AG09309 (cell line): ENCODE data around the gene PSPH.

Experiments used
- DNase-seq: peaks from one replicate; pipeline ENCODE4 v3.0.0-alpha.2; 2010; ENCODE audit warnings: low read depth
- H3K4me3 ChIP-seq: 2 replicates; pipeline ENCODE4 v1.5.1; 2011; ENCODE audit warnings: mild to moderate bottlenecking, low read depth, low read length, moderate library complexity; ENCODE audit not compliant: control insufficient read depth
- TF ChIP-seq, protein P1 (sequence below): IDR thresholded peaks from 2 replicates; pipeline ENCODE4 v1.5.1; 2011; ENCODE audit warnings: mild to moderate bottlenecking, low read depth, low read length, inconsistent platforms; ENCODE audit not compliant: insufficient read depth, control insufficient read depth; ENCODE audit errors: missing control alignments

PSPH gene

DNA sequence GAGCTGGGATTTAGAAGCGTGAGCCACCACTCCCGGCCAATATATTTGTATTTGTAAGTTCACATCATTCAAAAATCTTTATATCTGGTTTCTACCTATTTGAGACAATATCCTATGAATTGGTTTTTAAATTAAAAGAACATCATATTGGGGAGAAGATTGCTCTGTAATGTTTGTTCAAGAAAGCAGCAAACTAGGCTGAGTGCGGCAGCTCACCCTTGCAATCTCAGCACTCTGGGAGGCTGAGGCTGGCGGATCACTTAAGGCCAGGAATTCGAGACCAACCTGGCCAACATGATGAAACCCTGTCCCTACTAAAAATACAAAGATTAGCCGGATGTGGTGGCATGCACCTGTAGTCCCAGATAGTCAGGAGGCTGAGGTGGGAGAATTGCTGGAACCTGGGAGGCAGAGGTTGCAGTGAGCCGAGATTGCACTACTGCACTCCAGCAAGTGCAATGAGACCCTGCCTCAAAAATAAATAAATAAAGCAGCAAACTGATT is 77.4 kb downstream of the PSPH start:
- TF ChIP-seq, protein P1, sequence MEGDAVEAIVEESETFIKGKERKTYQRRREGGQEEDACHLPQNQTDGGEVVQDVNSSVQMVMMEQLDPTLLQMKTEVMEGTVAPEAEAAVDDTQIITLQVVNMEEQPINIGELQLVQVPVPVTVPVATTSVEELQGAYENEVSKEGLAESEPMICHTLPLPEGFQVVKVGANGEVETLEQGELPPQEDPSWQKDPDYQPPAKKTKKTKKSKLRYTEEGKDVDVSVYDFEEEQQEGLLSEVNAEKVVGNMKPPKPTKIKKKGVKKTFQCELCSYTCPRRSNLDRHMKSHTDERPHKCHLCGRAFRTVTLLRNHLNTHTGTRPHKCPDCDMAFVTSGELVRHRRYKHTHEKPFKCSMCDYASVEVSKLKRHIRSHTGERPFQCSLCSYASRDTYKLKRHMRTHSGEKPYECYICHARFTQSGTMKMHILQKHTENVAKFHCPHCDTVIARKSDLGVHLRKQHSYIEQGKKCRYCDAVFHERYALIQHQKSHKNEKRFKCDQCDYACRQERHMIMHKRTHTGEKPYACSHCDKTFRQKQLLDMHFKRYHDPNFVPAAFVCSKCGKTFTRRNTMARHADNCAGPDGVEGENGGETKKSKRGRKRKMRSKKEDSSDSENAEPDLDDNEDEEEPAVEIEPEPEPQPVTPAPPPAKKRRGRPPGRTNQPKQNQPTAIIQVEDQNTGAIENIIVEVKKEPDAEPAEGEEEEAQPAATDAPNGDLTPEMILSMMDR, result no peak
- no peak for DNase-seq

DNA sequence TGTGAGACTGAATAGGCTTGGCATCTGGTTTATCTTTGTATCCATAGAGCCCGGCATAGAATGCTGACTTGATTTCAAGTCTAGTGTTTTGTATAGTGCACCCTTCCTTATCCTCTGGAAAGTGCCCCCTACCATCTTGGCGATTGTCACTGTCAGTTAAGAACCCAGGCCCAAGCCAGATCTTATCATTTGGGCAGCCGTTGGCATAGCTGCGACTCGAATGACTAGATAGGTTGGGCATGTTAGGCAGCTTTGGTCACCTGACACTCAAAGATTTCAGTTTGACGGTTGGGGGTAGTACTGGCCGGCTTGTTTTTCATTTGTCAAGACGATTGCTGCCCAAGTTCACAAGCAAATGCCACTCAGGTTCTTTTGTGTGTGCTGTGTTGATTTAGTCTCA is 80.3 kb downstream of the PSPH start:
- no peak overlapping the region for H3K4me3 ChIP-seq
- TF ChIP-seq, protein P1, result no peak
- no peak for DNase-seq

More for the DNA sequence above, 77.4 kb downstream of the PSPH start:
- H3K4me3 ChIP-seq, result no peak overlapping the region

DNA sequence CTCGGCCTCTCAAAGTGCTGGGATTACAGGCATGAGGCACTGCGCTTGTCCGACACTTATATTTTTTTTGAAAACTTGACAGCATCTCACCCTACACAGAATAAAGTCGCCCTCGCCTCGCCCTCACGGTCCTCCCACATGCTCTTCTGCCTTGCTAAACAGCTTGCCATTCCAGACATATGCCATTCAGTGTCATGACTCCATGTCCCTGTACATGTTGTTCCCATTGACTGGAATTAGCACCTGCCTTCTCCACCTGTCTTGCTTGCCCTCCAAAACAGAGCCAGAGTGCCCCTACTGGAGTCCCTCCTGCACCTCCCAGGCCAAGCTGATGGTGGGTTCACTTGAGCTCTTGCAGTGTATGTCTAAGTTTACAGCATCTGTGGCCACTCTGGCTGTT is 80.7 kb downstream of the PSPH start:
- no peak for DNase-seq
- no peak overlapping the region for H3K4me3 ChIP-seq
- TF ChIP-seq, protein P1, result no peak

DNA sequence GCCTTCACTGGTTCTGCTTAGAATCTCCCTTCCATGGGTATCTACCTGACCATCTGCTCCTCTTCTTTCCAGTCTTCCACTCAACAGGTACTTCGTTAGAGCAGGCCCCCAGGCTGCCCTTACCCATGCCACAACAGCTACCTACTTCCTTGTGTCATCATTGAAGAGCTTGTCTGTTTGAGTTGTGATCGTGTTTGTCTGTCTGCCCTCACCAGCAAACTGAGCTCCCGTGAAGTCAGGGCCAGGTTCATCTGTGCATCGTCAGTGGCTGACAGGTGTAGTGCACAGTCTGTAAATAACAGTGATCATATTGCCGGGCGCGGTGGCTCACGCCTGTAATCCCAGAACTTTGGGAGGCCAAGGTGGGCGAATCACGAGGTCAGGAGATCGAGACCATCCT is 81.9 kb downstream of the PSPH start:
- TF ChIP-seq, protein P1, result no peak
- DNase-seq, result no peak
- no peak overlapping the region for H3K4me3 ChIP-seq

DNA sequence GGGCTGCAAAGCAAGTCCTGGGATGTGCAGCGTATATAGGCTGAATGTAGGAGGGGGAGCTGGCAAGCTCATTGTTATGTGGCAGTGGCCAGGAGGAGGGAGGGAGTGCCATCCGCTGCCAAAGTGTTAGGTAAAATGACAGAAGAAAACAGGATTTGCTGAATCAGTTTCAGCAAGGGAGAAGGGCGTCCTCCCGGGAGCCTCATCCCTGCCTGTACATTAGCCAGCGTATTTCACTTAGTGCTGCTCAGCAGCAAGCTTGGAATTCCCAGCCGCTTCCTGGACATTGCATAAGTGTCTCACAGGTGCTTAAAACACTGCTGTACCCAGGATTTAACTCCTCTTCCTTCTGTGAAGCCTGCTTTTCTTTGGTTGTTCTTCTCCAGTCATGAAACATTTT is 84.4 kb downstream of the PSPH start:
- H3K4me3 ChIP-seq, result no peak overlapping the region
- TF ChIP-seq, protein P1, result no peak
- no peak for DNase-seq

DNA sequence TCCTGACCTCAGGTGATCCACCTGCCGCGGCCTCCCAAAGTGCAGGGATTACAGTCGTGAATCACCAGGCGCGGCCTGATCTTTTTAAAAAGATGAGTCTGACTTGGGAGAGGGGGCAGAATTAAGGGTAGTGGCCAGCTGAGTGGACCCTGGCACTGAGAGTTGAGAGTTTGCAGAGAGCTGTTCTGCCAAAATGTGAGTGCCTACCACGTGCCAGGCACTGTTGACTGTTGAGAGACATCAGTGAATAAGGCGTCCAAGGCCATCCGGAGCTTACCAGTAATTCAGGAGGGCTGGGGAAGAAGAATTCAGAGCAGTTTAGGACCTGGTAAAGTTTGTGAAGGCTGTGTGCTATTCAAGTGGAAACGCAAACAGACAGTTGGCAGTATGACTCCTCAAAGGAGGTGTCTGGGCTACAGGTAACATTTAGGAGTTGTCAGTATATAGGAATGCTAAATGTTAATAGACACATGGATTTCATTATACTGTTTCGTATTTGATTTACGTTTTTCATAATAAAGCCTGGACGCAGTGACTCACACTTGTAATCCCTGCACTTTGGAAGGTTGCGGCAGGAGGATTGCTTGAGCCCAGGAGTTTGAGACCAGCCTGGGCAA is 85.3 kb downstream of the PSPH start:
- H3K4me3 ChIP-seq, result no peak overlapping the region
- TF ChIP-seq, protein P1, result no peak
- DNase-seq, result peak; percentile 46

DNA sequence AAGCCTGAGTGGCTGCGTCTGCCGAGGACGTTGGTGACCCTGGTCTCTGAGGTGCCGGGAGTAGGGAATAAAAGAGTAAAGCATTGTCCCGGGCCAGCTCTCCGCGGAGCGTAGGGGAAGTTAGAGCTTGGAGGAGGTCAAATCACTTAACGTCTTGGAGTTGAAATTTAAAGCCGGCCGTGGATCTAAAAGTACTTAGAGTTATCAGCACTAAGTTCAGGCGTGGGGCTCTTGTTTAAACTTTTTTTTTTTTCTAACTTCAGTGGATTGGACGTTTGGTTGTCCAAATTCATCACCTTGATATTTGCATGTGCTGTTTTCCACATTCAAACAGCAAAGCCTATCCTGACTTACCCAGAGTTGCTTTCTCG is 86.2 kb downstream of the PSPH start:
- TF ChIP-seq, protein P1, result no peak
- H3K4me3 ChIP-seq, result peak overlapping the region; percentile 49
- DNase-seq, result no peak
